CD4-positive, alpha-beta T cell treated with Interleukin-12 subunit alpha and Interleukin-12 subunit beta, for 1 hour (primary cell): ENCODE data around the gene DUSP16.
"Not testable (repeated sequence)": the region's sequence is repeated elsewhere in the genome, so short reads cannot be mapped to it uniquely, and the experiment has no call there.

ENCODE experiments used
- DNase-seq: peaks from one replicate; pipeline ENCODE4 v3.0.0-alpha.2; 2020

Gene DUSP16

DNA sequence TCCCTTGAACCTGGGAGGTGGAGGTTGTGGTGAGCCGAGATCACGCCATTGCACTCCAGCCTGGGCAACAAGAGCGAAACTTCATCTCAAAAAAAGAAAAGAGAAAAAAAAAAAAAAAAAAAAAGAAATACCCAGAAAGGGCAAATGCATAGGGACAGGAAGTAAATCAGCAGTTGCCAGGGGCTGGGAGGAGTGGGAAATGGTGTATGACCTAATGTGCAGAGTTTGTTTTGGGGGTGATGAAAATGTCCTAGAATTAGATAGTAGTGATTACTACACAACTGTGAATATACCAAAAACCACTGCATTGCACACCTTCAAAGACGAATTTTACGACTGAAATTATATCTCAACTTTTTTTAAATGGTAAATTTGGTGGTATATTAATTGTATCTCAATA lies 20.4 kb downstream of the DUSP16 start:
- DNase-seq: no peak

DNA sequence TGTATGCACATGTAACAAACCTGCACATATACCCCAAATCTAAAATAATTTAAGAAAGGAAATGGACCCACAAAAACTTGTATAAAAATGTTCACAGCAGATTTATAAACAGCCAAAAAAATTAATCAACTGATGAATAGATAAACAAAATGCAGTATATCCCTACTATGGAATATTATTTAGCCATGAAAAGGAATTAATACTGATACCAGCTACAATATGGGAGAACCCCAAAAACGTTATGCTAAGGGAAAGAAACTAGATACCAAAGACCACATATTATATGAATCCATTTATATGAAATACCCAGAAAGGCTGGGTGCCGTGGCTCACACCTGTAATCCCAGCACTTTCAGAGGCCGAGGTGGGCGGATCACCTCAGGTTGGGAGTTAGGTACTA lies 20.9 kb downstream of the DUSP16 start:
- no peak for DNase-seq

DNA sequence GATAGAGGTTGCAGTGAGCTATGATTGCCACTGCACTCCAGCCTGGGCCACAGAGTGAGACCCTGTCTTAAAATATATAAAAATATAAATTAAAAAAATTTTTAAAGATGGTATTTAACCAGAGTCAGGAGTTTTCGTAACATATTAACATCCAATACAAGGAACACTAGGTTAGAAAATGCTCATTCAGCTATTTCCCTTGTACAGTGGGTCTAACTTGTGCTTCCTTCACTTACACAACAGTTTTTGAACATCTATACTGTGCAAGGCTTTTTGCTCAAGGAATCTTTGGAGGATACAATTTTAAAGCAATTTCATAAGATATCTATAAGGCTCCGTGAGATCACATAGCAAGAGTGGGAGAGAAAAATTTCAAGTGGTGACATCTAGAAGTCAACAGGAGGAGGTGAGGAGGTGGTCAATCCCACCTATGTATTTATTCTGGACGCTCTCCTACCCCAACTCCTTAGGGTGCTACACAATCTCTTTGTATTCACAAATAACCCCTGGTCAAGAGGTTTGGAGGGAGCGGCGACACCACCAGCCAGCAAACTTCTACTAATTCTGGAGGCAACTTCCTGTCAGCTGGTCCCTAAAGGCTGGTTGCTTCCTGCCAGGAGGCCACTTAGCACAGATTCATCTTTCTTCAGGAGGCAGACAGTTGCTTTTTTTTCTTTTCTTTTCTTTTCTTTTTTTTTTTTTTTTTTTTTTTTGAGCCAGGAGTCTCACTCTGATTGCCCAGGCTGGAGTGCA lies 22.2 kb downstream of the DUSP16 start:
- DNase-seq: no peak

DNA sequence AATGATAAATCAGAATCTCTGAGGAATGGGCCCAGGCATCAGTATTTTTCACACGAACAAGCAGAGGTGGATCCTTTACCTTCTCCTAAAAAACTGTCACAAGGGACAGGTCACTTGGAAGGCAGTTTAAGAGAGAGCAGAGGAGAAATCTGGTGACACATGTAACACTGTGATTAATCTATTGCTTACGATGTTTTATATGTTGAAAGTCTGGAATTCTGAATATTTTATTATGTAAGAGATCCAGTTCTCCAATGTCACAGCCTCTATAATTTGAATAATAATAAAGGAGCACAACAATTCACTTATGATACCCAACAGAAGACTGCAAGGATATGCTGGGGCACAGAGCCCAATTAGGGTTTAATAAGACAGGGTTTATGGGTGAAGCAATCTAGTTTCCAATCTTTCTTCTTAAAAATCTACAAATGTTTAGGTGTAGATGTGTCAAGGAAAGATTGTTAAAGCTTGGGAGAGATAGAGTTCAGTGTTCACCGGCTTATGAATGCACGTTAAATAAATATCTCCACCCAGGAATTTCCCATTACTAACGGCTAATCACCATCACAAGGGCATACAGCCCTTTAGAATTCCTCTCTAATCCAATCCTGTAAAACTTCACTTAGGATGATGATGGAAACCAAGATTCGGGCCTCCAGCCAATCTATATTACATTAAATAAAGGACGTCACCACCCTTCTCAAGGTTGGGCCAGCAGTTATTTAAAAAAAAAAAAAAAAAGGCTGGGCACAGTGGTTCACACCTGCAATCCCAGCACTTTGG lies 23.4 kb downstream of the DUSP16 start:
- no peak for DNase-seq

DNA sequence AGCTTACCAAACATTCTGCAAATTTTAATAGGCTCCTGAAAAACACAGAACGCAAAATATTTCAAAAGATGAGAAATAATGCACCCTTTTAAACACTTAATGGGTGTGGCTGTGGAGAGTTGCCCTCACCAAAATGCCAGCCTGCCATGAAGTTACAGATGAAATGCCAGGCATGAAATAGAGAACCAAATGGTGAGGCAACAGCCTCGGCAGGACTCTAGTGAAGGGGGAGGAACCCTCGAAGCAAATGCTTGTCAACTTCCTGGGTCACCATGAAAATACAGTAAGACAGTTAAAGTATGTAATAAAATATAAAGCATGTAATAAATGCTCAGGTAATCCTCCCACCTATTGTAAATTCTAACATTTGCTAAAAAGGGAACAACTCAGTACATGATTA lies 24.1 kb downstream of the DUSP16 start:
- DNase-seq: no peak

- DNase-seq: no peak
Measured at GRCh38 chr12:12537421-12537820, 25.2 kb downstream of the DUSP16 start.

GRCh38 chr12:12534975-12535374 lies 27.7 kb downstream of the DUSP16 start:
- DNase-seq: no peak

- no peak for DNase-seq
Measured at GRCh38 chr12:12534166-12534866, 28.3 kb downstream of the DUSP16 start.

DNA sequence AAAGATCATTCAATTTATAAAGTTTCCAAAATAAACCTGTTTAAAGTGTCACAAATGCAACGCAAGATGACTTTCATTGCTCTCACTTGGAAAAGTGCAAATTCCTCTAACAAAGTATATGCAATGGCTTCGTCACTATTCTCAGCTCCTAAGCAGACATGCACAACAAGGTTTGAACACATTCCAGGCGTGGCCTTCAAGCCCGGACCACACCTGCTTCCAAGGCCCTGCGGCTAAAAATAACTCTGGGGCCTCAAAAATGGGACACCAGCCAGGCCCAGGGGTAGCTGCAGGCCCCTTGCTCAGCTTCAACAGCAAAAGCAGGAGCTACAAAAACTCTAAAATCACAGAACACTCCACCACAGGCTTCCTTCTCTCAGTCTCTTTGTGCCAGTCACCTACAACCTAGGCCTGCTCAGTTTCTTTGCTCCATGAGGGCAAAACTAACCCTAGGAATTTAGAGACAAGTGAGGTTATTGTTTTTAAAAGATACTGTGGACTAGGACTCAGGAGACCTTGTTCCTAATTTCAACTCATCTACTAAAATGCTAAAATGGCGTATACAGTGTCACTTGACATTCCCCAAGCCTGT lies 29.3 kb downstream of the DUSP16 start:
- DNase-seq: no peak

GRCh38 chr12:12531194-12531593 lies 31.5 kb downstream of the DUSP16 start:
- no peak for DNase-seq

DNA sequence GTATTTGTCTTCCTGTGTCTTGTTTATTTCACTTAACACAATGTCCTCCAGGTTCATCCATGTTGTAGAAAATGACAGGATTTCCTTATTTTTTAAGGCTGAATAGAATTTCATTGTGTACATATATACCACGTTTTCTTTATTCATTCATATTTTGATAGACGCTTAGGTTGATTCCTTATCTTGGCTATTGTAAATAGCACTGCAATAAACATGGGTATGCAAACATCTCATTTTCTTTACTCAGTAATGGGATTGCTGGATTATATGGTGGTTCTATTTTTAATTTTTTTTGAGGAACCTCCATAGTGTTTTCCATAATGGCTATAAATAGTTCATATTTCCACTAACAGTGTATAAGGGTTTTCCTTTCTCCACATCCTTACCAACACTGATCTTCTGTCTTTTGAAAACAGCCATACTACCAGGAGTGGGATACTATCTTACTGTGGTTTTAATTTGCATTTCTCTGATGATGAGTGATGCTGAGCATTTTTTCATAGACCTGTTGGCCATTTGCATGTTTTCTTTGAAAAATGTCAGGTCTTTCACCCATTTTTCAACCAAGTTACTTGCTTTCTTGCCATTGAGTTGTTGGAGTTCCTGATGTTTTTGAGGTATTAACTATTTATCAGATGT lies 32.8 kb downstream of the DUSP16 start:
- no peak for DNase-seq

DNA sequence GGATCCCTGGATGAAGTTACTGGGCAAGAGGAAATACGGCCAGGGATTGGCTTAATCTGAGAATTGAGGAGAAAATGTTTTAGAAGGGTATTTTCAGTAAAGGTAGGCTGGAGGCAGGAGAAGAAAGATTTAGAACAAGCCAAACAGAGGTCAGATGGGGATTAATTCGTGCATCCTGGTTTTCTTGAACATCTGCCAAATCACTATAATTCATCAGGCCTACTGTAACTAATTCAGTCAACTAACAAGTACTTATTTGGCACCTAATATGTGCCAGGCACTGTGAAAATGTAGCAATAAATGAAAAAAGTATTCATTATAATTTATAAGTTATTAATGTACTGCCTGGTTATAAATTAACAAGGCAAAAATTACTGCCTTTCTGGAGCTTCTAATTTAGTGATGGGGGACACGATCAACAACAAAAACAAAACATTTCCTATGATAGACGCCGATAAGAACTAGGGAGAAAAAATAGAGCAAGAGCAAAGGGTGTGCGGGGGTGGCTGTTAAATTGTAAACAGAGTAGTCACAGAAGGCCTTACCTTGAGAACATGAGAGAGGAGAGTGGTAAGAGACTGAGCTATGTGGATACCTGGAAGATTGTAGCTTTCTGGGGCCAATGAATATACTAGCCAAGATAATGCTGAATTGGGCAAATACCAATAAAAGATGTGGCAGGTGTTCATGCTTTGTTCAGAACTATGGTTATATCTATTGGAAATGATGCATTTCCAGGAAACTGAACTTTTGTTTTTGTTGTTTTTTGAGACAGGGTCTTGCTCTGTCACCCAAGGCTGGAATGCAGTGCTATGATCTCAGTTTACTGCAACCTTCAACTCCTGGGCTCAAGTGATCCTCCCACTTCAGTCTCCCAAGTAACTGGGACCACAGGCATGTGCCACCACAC lies 34.0 kb downstream of the DUSP16 start:
- DNase-seq: no peak

DNA sequence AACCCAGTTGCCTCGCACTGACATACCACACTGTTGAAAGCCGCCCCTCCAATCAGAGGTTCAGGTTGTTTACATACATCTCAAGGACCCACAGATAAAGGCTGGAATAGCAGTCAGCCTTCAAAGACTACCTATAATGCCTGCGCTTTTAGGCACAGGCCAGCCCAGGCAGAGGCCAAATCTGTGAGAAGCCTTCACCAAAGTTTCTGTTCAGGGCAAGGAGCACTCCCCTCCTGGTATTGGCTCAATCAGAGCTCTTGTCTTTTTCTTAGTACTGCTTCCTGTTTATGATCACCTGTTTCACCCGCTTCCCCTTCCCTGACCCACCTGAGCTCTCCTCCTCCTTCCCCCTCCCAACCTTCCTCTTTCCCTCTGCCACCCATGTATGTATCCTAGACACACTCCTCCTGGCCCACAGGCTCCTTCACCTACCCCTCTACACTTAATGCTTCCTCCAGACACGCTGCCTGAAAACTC lies 34.8 kb downstream of the DUSP16 start:
- peak; percentile 30 for DNase-seq

GRCh38 chr12:12524128-12524527 lies 38.5 kb downstream of the DUSP16 start:
- DNase-seq: no peak

GRCh38 chr12:12523229-12523628 lies 39.4 kb downstream of the DUSP16 start:
- DNase-seq: no peak

DNA sequence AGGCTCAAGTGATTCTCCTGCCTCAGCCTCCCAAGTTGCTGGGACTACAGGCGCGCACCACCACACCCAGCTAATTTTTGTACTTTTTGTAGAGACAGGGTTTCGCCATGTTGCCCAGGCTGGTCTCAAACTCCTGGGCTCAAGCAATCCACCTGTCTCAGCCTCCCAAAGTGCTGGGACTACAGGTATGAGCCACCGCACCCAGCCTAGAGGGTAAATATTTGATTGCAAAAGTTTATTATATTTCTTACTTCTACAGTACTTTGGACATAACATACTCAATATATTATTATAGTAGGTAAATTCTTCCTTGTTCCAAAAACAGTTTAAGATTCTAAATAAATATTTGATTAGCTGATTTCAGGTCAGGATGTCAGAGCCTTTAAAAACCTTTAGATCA lies 40.0 kb downstream of the DUSP16 start:
- DNase-seq: not testable (repeated sequence)

- DNase-seq: no peak
Measured at GRCh38 chr12:12521888-12522287, 40.8 kb downstream of the DUSP16 start.

GRCh38 chr12:12521044-12521485 lies 41.6 kb downstream of the DUSP16 start:
- DNase-seq: no peak

DNA sequence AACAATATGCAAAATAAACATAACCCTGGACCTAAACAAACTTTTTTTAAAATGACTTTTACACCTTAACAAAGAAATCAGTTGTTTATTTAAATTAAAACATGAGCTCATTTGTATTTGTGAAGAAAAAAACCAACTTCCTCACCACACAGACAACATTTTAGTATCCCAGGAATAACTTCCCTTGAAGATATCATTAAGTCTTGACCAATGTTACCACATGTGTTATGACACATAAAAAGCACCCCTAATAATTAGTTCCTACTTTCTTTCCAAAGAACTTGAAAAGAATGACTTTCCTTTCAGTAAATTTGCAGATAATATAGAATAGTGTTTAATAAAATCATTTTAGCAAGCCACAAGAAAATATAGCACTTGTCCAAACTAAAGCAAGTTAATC lies 42.4 kb downstream of the DUSP16 start:
- DNase-seq: no peak

- no peak for DNase-seq
Measured at GRCh38 chr12:12519354-12519998, 43.2 kb downstream of the DUSP16 start.

DNA sequence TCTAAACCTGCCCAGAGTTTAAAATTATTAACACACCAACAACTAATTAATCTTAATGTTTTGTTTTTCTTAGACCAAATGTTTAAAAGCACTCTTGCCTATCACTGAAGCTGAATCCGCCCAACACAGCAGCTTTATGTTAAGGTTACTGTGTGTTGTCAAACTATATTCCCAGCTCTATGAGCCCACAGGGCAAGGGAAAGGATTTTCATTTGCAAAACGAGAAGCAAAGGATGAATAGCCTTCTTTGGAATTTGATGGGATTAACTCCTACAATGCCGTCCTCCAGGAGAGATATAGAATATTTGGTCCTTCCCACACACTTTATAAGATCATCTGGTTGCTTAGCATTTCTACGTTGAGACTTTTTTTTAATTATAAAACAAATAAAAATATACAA lies 43.7 kb downstream of the DUSP16 start:
- DNase-seq: no peak
